GM10266 (cell line): ENCODE measurements around the gene OSBPL10.

Experiments used
- DNase-seq: peaks from one replicate; pipeline ENCODE4 v3.0.0; 2012; ENCODE audit errors: extremely low spot score
- CTCF ChIP-seq: IDR thresholded peaks from 2 replicates; pipeline ENCODE4 v1.5.1; 2012; ENCODE audit warnings: mild to moderate bottlenecking, low read depth; ENCODE audit not compliant: control insufficient read depth, insufficient read depth; ENCODE audit errors: missing control alignments

OSBPL10 gene

GRCh38 chr3:31802981-31803740 is 177.9 kb downstream of the OSBPL10 start:
- DNase-seq, result no peak
- TF ChIP-seq CTCF, result no peak

- no peak for TF ChIP-seq CTCF
- DNase-seq, result no peak
Measured at GRCh38 chr3:31800436-31800835, 180.6 kb downstream of the OSBPL10 start.

GRCh38 chr3:31798840-31799239 is 182.2 kb downstream of the OSBPL10 start:
- TF ChIP-seq CTCF, result no peak
- no peak for DNase-seq

GRCh38 chr3:31793821-31794220 is 187.2 kb downstream of the OSBPL10 start:
- no peak for DNase-seq
- TF ChIP-seq CTCF, result no peak

GRCh38 chr3:31791090-31791430 is 190.0 kb downstream of the OSBPL10 start:
- TF ChIP-seq CTCF, result no peak
- no peak for DNase-seq

GRCh38 chr3:31790193-31791089 is 190.6 kb downstream of the OSBPL10 start:
- TF ChIP-seq CTCF, result no peak
- DNase-seq, result no peak

GRCh38 chr3:31789429-31789828 is 191.6 kb downstream of the OSBPL10 start:
- no peak for DNase-seq
- TF ChIP-seq CTCF, result no peak
